K562 (cell line): ENCODE measurements around the gene CCDC61. TPM values are rescaled to one million over a fixed set of nuclear protein-coding genes. Genes with fewer than 3 reads are reported as not detected.
A peak's percentile ranks its signal among the peaks of the same experiment; 100 is the strongest.

Experiments used
- ATAC-seq: fragments of 200-7000 bp; cut with Tn5 transposase; 3 replicates; pipeline ENCODE4 v1.9.1; 2020; ENCODE audit warnings: moderate library complexity
- Bru-seq: library from RNA; stranded (reverse); fragments of 400-500 nt; gene quantifications from one replicate; lab custom pipeline; 2021; lab: Mats Ljungman, UMichigan
- BruChase-seq, 2 experiments: library from RNA; stranded (reverse); fragments of 400-500 nt; gene quantifications; one replicate each; lab custom pipeline; 2021; lab: Mats Ljungman, UMichigan
- BruUV-seq: library from RNA; stranded (reverse); fragments of 400-500 nt; replicated peaks from 2 replicates; lab custom pipeline; 2021; lab: Mats Ljungman, UMichigan
- CTCF ChIA-PET: fragments of 300-600 bp; formaldehyde crosslinking; extraction: SDS; loops from one replicate; lab custom pipeline; 2021; ENCODE audit warnings: low intra/inter-chr PET ratio; lab: Yijun Ruan, JAX
- POLR2A ChIA-PET: fragments of 300-600, 350-650 bp; sonication (Branson Sonifier 250); formaldehyde crosslinking; extraction: SDS; loops from one replicate; lab custom pipeline; 2021; ENCODE audit warnings: antibody characterized with exemption, inconsistent platforms; lab: Yijun Ruan, JAX
- DNase-seq, 4 experiments: peaks; one replicate each; pipeline versions ENCODE4 v3.0.0 to v3.0.0-alpha.2; 2011 to 2018; ENCODE audit warnings: low spot score in 3 of 4, mixed read lengths in 3 of 4; ENCODE audit errors: extremely low read depth in 1 of 4
- FAIRE-seq: peaks from 2 replicates; lab custom pipeline; 2011; peaks lifted over from hg19 to GRCh38; lab: Jason Lieb, UNC
- H2AFZ ChIP-seq: 2 replicates; pipeline ENCODE4 v1.6.0; 2011; ENCODE audit warnings: low read depth, low read length, control low read depth, inconsistent platforms
- H3K27ac ChIP-seq: fragments of 200-600 bp; 3 replicates; pipeline ENCODE4 v1.8.0; 2011; ENCODE audit warnings: low read depth, mild to moderate bottlenecking, control low read depth, inconsistent platforms, low read length, moderate library complexity, mixed read lengths; ENCODE audit errors: extremely low read depth
- H3K27me3 ChIP-seq, 2 experiments: fragments of 300-600 bp in 1 of 2; 2 replicates in 1 of 2; 3 replicates in 1 of 2; pipeline versions ENCODE4 v1.6.0 to v1.8.0; 2011; ENCODE audit warnings: inconsistent platforms in 2 of 2, low read length in 2 of 2, mild to moderate bottlenecking in 1 of 2, mixed read lengths in 1 of 2, moderate library complexity in 1 of 2; ENCODE audit not compliant: control insufficient read depth in 2 of 2, insufficient read depth in 2 of 2
- H3K36me3 ChIP-seq: fragments of 300-600 bp; 3 replicates; pipeline ENCODE4 v1.8.0; 2011; ENCODE audit warnings: mild to moderate bottlenecking, low read length, inconsistent platforms; ENCODE audit not compliant: control insufficient read depth, insufficient read depth
- H3K4me1 ChIP-seq, 2 experiments: fragments of 200-600 bp in 1 of 2; replicated peaks in 1 of 2; 2 replicates in 1 of 2; 3 replicates in 1 of 2; pipeline versions ENCODE4 v1.5.1 to v1.8.0; 2011; ENCODE audit warnings: inconsistent platforms in 2 of 2, low read length in 2 of 2, mild to moderate bottlenecking in 1 of 2, mixed read lengths in 1 of 2, moderate library complexity in 1 of 2; ENCODE audit not compliant: control insufficient read depth in 2 of 2, insufficient read depth in 2 of 2
- H3K4me2 ChIP-seq: 2 replicates; pipeline ENCODE4 v1.6.1; 2011; ENCODE audit warnings: low read length, control low read depth, inconsistent platforms, mixed read lengths; ENCODE audit not compliant: insufficient read depth
- H3K4me3 ChIP-seq: fragments of 200-600 bp; sonication (generic), shearing (Covaris generic); 2 replicates; pipeline ENCODE4 v1.5.1; 2016; ENCODE audit warnings: control low read depth, inconsistent platforms
- H3K79me2 ChIP-seq: fragments of 200-600 bp; 3 replicates; pipeline ENCODE4 v1.8.0; 2011; ENCODE audit warnings: low read length, inconsistent platforms; ENCODE audit not compliant: control insufficient read depth, insufficient read depth
- H3K9ac ChIP-seq, 2 experiments: 2 replicates each; pipeline versions ENCODE4 v1.6.0 to v1.6.1; 2011; ENCODE audit warnings: low read depth in 2 of 2, low read length in 2 of 2, control low read depth in 1 of 2, inconsistent platforms in 1 of 2, mild to moderate bottlenecking in 1 of 2, mixed read lengths in 1 of 2; ENCODE audit not compliant: insufficient read depth in 1 of 2
- H3K9me1 ChIP-seq: one replicate; pipeline ENCODE4 v1.6.0; 2011; ENCODE audit warnings: inconsistent platforms, mild to moderate bottlenecking, low read length, moderate library complexity; ENCODE audit not compliant: control insufficient read depth, insufficient read depth
- H3K9me3 ChIP-seq: replicated peaks from 2 replicates; pipeline ENCODE4 v1.5.1; 2011; ENCODE audit warnings: low read depth, low read length, inconsistent platforms; ENCODE audit not compliant: control insufficient read depth, insufficient read depth
- H4K20me1 ChIP-seq: replicated peaks from 2 replicates; pipeline ENCODE4 v1.6.1; 2011; ENCODE audit warnings: low read length, inconsistent platforms, mixed read lengths; ENCODE audit not compliant: control insufficient read depth, insufficient read depth
- CCNT2 ChIP-seq: IDR thresholded peaks from 2 replicates; pipeline ENCODE4 v1.6.1; 2011; ENCODE audit warnings: borderline replicate concordance, low read depth, mild to moderate bottlenecking, moderate library complexity, mixed read lengths, low read length; ENCODE audit not compliant: insufficient read length; ENCODE audit errors: extremely low read depth
- KDM5B ChIP-seq: fragments of 200-600 bp; sonication (generic); IDR thresholded peaks from 2 replicates; pipeline ENCODE4 v1.6.1; 2012; ENCODE audit warnings: low read depth, mild to moderate bottlenecking, moderate library complexity, low read length, control low read depth, inconsistent platforms; ENCODE audit not compliant: insufficient replicate concordance
- MCM3 ChIP-seq: fragments of 450-650 bp; IDR thresholded peaks from 2 replicates; pipeline ENCODE4 v1.6.1; 2016
- MNT ChIP-seq, 2 experiments: fragments of 450-650 bp; conservative IDR thresholded peaks; 2 replicates each; pipeline ENCODE4 v1.6.1; 2017; ENCODE audit warnings: mild to moderate bottlenecking in 2 of 2, moderate library complexity in 2 of 2
- RBM17 ChIP-seq: fragments of 200-400 bp; formaldehyde crosslinking; IDR thresholded peaks from 2 replicates; pipeline ENCODE4 v1.6.1; 2017; ENCODE audit warnings: low read depth, mild to moderate bottlenecking, low read length, borderline replicate concordance
- SAP30 ChIP-seq: fragments of 200-600 bp; sonication (generic); IDR thresholded peaks from 2 replicates; pipeline ENCODE4 v1.6.1; 2012; ENCODE audit warnings: borderline replicate concordance, low read depth, mild to moderate bottlenecking, moderate library complexity, low read length, control low read depth, inconsistent platforms; ENCODE audit not compliant: insufficient read depth, poor library complexity, severe bottlenecking
- TAF7 ChIP-seq: fragments of 450-650 bp; IDR thresholded peaks from 2 replicates; pipeline ENCODE4 v1.6.1; 2016; ENCODE audit warnings: missing genetic modification characterization, missing compliant biosample characterization
- TCFL5 ChIP-seq: fragments of 250-450 bp; sonication (Bioruptor Pico); conservative IDR thresholded peaks from 2 replicates; pipeline ENCODE4 v1.6.1; 2021; ENCODE audit warnings: mild to moderate bottlenecking, moderate library complexity, matching md5 sums
- THRB ChIP-seq: fragments of 450-650 bp; formaldehyde crosslinking; conservative IDR thresholded peaks from 2 replicates; pipeline ENCODE4 v1.4.0; 2022; ENCODE audit warnings: mild to moderate bottlenecking, missing genetic modification characterization
- ZBTB7A ChIP-seq: IDR thresholded peaks from 2 replicates; pipeline ENCODE4 v1.6.1; 2011; ENCODE audit warnings: low read depth, mild to moderate bottlenecking, low read length, moderate library complexity, borderline replicate concordance; ENCODE audit not compliant: control insufficient read depth
- WGBS: fragments of 100-300 bp; shearing (Covaris generic); methylation state at CpG from one replicate; pipeline ENCODE4 v1.1.6; 2016; ENCODE audit warnings: low coverage, mixed read lengths; ENCODE audit not compliant: insufficient coverage; ENCODE audit errors: missing lambda C conversion rate; 5-methylcytosine and 5-hydroxymethylcytosine counted together
- in situ Hi-C: fragments of 300-500 bp; cut with MboI; formaldehyde crosslinking; loops from 4 replicates; pipeline ENCODE4 v1.15.0; 2018; ENCODE audit warnings: inconsistent platforms, mixed read lengths
- intact Hi-C: fragments of 100-400 bp; cut with micrococcal nuclease; formaldehyde crosslinking; loops from 2 replicates; pipeline ENCODE4 v1.14.2; 2022
- long read RNA-seq, 3 experiments: library from polyadenylated mRNA in 2 of 3; library from RNA in 1 of 3; unstranded in 2 of 3; stranded (forward) in 1 of 3; transcript quantifications; one replicate each; pipeline ENCODE4 v2.0.0, GENCODE V29; 2019 to 2022
- polyA minus RNA-seq, 3 experiments: library from RNA; depleted of rRNA, polyadenylated mRNA; stranded (reverse); fragments of >200 nt; gene quantifications; 2 replicates each; pipeline ENCODE4 v1.2.3, GENCODE V29; 2011
- polyA plus RNA-seq, 8 experiments: library from polyadenylated mRNA; depleted of rRNA in 4 of 8; stranded (reverse) in 5 of 8; unstranded in 3 of 8; fragments of >200 nt; fragmentation: Nextera tagmentation in 2 of 8; fragmentation: Illumina TruSeq in 1 of 8; extraction: Ambion mirVana in 2 of 8; extraction: Trizol in 1 of 8; gene quantifications; 2 replicates each; pipeline versions ENCODE4 v1.2.1 to v1.2.3, GENCODE V29; 2011 to 2014; ENCODE audit warnings: inconsistent platforms in 1 of 8, missing spikeins in 1 of 8
- total RNA-seq, 7 experiments: library from RNA; depleted of rRNA in 6 of 7; stranded (reverse); fragments of >200 nt in 6 of 7; fragmentation: Illumina TruSeq in 2 of 7; extraction: Trizol in 2 of 7; gene quantifications; 2 replicates each; pipeline versions ENCODE4 v1.2.1 to v1.2.3, GENCODE V29; 2011 to 2021; ENCODE audit warnings: low replicate concordance in 1 of 7

CCDC61 gene
- 26.3 and 56.0 TPM in 2 replicates for total RNA-seq (2011; cell fraction: chromatin; rRNA removed; ENCODE audit: low replicate concordance)
- 42.4 and 47.0 TPM in 2 replicates for total RNA-seq (2011; cell fraction: nucleolus; rRNA removed)
- total RNA-seq (2011; cell fraction: nucleoplasm; rRNA removed) = 31.0 and 36.6 TPM in 2 replicates
- total RNA-seq (2014; rRNA removed) (19.8 and 21.5 TPM in 2 replicates), total RNA-seq (2014; rRNA removed; fragmentation: Illumina TruSeq; extraction: Trizol) (4.9 and 5.4 TPM in 2 replicates), total RNA-seq (2015; rRNA removed; fragmentation: Illumina TruSeq; extraction: Trizol) (10.3 and 11.4 TPM in 2 replicates), total RNA-seq (2021) (26.3 and 27.0 TPM in 2 replicates), polyA plus RNA-seq (2011; rRNA removed) (10.6 and 12.4 TPM in 2 replicates), polyA plus RNA-seq (2014; fragmentation: Illumina TruSeq; extraction: Trizol) (9.4 and 15.5 TPM in 2 replicates), polyA plus RNA-seq (2014; fragmentation: Nextera tagmentation; extraction: Ambion mirVana) (under 1 TPM; 0.07 to 0.59 TPM), polyA plus RNA-seq (2014; rRNA removed) (20.9 and 21.4 TPM in 2 replicates), polyA minus RNA-seq (2011; rRNA and poly(A)+ RNA removed) (2.8 and 5.2 TPM in 2 replicates), Bru-seq, nascent RNA (percentile 66 among the genes with signal in this experiment), BruChase-seq, experiment 1, labeled RNA remaining after a 2-hour chase (percentile 58 among the genes with signal in this experiment), BruChase-seq, experiment 2, labeled RNA remaining after a 6-hour chase (percentile 55 among the genes with signal in this experiment)
- 10.4 and 25.4 TPM in 2 replicates for polyA plus RNA-seq (2011; cell fraction: cytosol; rRNA removed)
- 41.2 and 57.4 TPM in 2 replicates for polyA plus RNA-seq (2011; cell fraction: nucleus; rRNA removed)
- polyA plus RNA-seq (2012) = 19.9 and 20.3 TPM in 2 replicates
- polyA minus RNA-seq (2011; cell fraction: cytosol; rRNA and poly(A)+ RNA removed) = 12.0 and 13.0 TPM in 2 replicates
- polyA minus RNA-seq (2011; cell fraction: nucleus; rRNA and poly(A)+ RNA removed) = 19.5 and 24.2 TPM in 2 replicates
- long read RNA-seq, experiment 1, transcript CCDC61-204 (14 exons, 1,817 nt) = major isoform, 19 of 53 reads
- long read RNA-seq, experiment 1, partial matches to known transcripts = 23 of 53 reads
- long read RNA-seq, experiment 1, other reads (novel, unspliced or antisense) = 10 of 53 reads
- long read RNA-seq, experiment 2, partial matches to known transcripts = 19 of 24 reads
- long read RNA-seq, experiment 2, other reads (novel, unspliced or antisense) = 5 of 24 reads
- long read RNA-seq, experiment 3, partial matches to known transcripts = 1 of 4 reads
- long read RNA-seq, experiment 3, other reads (novel, unspliced or antisense) = 0 of 4 reads

- Histone ChIP-seq H3K9me1 (no peaks in the 10 kb centered on the region), H3K27ac (peak within 1 kb of the TSS; percentile 76)
- in situ Hi-C loops = no loop called here
- peak; percentile 90 for TF ChIP-seq KDM5B
- no peak for TF ChIP-seq CCNT2
- TF ChIP-seq MCM3 = no peak
- peak; percentile 80 for TF ChIP-seq SAP30
- TF ChIP-seq TCFL5 = no peak
- peak; percentile 91 for TF ChIP-seq ZBTB7A
- TF ChIP-seq RBM17 = no peak
- TF ChIP-seq TAF7 (tag) = peak; percentile 72; the same call in 1 of the 2 replicates
- peak; percentile 90 for TF ChIP-seq THRB (CRISPR knock-in tag)
- TF ChIP-seq MNT (conservative IDR thresholded peaks at IDR 0.05) = peak; percentile 98 to 99
These were observed at the start of gene CCDC61 for GRCh38 chr19:45994998-45995714. TSS of gene CCDC61 (plus strand) at chr19:45995467. CDS start at chr19:46003019, 7,552 bp downstream.

More at GRCh38 chr19:45994998-45995714, at the start of gene CCDC61:
- under 1% methylated on average over 34 of the region's 34 CpGs for WGBS
- intact Hi-C loops = no loop called here
- Histone ChIP-seq H3K79me2 (peaks cover 10% of the 10 kb centered on the region; the same call in 2 of the 3 replicates), H4K20me1 (peaks cover 11% of the 10 kb centered on the region; the same call in 1 of the 2 replicates), H3K9ac (peak within 1 kb of the TSS; percentile 92 to 93), H3K27me3 (peaks cover 0 to 3% of the 10 kb centered on the region in 2 experiments; a peak in 1 of 5 replicates), H3K4me1 (peaks cover 10 to 17% of the 10 kb centered on the region in 2 experiments; a peak in 4 of 5 replicates), H3K36me3 (peaks cover 7% of the 10 kb centered on the region; the same call in 2 of the 3 replicates), H3K4me2 (peak within 1 kb of the TSS; percentile 97), H2AFZ (peak within 1 kb of the TSS; percentile 85), H3K4me3 (peak within 1 kb of the TSS; percentile 73), H3K9me3 (no peaks in the 10 kb centered on the region)
- DNase-seq = peak; percentile 99
- ATAC-seq = peak; percentile 98
- no TSS peak for BruUV-seq
- peak; percentile 100 for FAIRE-seq
- CTCF ChIA-PET = no interaction called here
- POLR2A ChIA-PET = interaction anchor here (0.6 to 1.9 kb wide), 18 partner anchors 8 to 434 kb away, joined by 3 to 8 read pairs (median 3); partner anchors contain the start of gene PGLYRP1
